HG03342 (cell line): ENCODE data around the gene KIF6.
A peak's percentile ranks its signal among the peaks of the same experiment; 100 is the strongest.

ENCODE experiments used
- ATAC-seq: cut with Tn5 transposase; IDR thresholded peaks from one replicate; pipeline ENCODE4 v1.9.1; 2021; ENCODE audit warnings: mild to moderate bottlenecking, moderate library complexity; ENCODE audit not compliant: unreplicated experiment

Gene KIF6

DNA sequence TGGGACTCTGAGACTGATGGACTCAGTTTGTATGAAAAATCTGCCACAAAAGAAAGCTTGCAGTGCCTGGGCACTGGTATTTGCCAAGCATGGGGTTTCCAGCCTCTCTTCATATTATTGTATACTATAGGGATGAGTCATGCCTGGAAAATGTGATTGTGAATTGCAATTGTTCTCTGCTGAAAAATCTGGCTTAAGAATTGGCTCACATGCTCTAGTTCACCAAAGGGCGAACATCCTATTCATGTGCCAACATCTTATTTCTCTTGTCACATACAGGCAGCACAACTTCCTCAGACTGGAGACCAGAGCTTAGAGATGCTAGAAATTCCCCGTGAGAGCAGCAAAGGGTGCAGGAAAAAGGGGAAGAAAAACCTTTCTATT is 299.1 kb downstream of the KIF6 start:
- no peak for ATAC-seq

GRCh38 chr6:39425346-39426072 is 299.7 kb downstream of the KIF6 start:
- ATAC-seq, result no peak

GRCh38 chr6:39424831-39425230 is 300.4 kb downstream of the KIF6 start:
- ATAC-seq, result no peak

GRCh38 chr6:39422238-39422637 is 303.0 kb downstream of the KIF6 start:
- no peak for ATAC-seq

- ATAC-seq, result no peak
Observed at GRCh38 chr6:39421383-39422225, 303.6 kb downstream of the KIF6 start.

GRCh38 chr6:39420300-39421265 is 304.6 kb downstream of the KIF6 start:
- ATAC-seq, result no peak

GRCh38 chr6:39419607-39420006 is 305.6 kb downstream of the KIF6 start:
- no peak for ATAC-seq

DNA sequence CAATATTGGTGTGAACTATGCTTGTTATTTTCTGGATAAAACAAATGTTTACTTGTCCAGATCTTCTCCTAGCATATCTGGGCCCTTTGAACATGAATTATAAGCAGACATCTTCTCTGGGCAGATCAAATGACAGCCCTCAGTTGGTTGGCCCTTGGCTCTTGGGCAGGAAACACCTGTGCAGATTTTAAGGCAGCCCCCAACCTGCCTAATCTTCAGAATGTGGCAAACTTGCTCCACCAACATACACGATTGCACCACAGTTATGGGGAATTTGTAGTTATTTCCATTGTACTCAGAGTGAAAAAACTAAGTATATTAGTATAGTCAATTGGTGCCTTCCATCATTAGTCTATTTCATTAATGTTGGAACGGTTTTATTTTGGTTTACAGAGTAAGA is 307.8 kb downstream of the KIF6 start:
- no peak for ATAC-seq

- ATAC-seq, result no peak
Observed at GRCh38 chr6:39416728-39417127, 308.5 kb downstream of the KIF6 start.

DNA sequence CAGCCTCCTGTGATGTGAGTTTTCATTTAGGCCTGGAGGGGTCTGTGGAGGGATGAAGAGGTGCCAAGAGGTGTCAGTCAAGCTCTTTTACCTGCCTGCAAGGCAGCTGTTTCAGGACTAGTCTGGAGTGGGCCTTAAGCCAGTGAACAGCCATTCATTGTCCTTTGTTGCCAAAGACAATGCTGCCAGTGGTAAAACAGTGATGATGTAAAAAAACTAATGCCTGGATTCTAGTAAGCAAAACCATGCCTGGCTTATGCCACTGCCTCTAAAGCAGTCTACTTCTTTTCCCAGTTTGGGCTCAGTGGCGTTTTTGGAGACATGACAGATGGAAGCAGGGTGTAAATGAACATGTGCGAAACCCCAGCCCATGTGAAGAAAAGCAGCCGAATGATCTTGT is 309.2 kb downstream of the KIF6 start:
- no peak for ATAC-seq

- ATAC-seq, result no peak
Observed at GRCh38 chr6:39415482-39415881, 309.7 kb downstream of the KIF6 start.

DNA sequence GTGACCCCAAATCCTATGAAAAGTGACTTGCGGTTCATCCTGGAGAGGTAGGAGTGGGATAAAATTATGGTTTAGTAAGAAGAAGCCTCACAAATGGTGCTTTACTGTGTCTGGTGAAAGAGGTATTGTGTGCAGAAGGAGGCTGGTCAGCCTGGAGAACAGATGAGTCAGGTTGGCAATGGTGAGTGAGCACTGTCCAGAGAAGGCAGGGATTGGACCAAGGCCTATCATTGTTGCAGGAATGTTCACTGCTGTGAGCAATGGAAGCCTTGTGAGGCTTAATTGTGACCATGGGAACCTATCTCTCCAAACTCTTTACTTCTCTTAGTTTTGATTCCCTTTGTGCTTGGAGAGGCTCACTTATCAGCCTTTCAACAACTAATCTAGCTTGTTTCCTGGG is 313.7 kb downstream of the KIF6 start:
- ATAC-seq, result no peak

DNA sequence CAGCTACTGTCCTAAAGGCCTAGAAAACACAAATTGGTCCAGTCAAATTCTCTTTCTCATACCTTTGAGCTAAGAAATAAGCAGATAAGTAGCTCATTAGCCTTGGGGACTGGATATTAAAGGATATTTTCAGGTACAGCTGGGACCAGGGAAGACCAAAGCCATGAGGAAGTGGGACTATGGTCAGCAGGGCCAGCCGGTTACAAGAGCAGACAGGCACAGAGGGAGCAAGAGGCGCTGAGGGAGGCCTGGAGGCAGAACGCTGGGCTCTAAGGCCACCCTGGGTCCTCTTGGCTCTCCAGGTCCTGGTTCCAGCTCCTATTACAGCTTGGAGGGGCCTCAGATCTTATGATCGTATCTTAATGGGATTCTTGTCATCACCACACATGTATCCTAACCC is 314.2 kb downstream of the KIF6 start:
- no peak for ATAC-seq

- ATAC-seq, result no peak
Observed at GRCh38 chr6:39409889-39410288, 315.3 kb downstream of the KIF6 start.

DNA sequence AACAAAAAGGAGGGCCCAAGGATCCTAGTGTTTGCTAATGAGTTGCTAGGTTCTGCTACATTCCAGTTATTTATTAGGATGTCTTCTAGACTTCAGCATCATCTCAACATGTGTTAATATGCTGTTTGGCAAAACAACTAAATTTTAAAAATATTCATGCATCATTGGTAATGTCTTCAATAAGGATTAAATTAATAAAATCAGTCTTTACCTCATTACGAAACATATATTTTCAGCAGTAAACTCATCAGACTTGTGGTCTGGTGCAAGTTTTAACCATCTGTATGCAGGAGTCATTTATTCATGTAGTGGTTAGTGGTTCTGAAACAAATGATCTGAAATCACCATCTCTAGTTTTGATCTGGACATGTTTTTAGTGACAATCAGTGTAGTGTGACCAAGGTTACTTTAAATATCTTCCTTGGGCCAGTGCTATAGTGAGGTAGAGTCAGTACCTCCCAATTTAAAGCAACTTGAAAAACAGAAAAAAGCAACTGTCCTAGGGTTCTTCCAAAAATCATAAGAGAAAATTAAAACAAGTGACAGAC is 317.7 kb downstream of the KIF6 start:
- ATAC-seq, result peak; percentile 69

- no peak for ATAC-seq
Observed at GRCh38 chr6:39404312-39404711, 320.9 kb downstream of the KIF6 start.

DNA sequence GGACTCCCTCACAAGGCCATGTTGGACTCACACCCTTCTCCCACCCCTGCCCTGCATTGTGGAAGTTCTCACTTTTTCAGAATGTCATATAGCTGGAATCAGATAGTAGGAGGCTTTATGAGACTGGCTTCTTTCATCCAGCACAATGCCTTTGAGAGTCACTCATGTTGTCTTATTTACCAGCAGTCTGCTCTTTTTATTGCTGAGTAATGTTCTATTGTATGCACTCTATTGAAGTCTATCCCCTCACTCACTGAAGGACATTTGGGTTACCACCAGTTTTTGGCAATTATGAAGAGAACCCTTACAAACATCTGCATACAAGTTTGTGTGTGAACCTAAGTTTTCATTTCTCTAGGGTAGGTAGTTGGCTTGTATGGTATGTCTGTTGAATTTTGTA is 321.9 kb downstream of the KIF6 start:
- ATAC-seq, result no peak

DNA sequence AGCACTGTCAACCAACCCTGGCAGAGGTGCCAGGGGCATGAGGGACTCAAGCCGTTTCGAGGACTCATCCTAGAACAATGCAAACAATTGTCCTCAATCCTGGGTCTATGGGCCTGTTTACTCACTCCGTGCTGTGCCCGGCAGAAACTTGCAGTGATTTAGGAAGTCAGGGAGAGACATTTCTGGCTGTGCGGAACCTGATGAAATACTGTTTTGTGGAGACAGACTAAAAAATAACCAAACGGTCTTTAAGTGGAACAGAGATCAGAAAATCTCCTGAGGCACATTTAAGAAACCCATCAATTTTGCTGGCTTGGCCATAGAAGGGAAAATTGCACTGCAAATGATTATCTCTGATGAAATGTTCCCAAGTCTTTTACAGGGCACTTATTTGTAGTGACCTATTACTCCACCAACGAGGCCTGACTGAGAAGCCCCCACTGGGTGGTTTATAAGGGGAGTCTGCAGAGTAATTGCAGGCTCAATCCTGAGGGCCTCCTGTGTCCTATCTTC is 322.9 kb downstream of the KIF6 start:
- ATAC-seq, result no peak

- ATAC-seq, result no peak
Observed at GRCh38 chr6:39401376-39401775, 323.8 kb downstream of the KIF6 start.

- no peak for ATAC-seq
Observed at GRCh38 chr6:39400026-39400425, 325.2 kb downstream of the KIF6 start.

DNA sequence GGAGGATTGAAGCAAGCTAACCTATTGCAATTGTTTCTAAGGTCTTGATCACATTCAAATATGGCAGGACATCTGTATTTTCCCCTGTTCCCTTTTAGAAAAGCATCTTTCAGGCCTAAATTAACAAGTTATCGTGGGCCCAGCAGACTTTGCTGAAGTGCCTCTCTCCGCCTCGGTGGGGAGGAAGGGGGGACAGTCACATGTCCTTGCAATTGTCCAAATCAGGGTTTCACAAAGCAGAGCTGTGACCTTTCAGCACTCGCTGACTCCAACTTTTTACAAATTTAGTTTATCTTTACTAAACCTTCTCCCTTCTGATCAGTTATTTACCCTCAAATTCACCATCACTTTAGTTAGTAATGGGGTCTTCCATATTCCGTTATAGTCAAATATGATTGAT is 328.4 kb downstream of the KIF6 start:
- no peak for ATAC-seq
